Naive thymus-derived CD8-positive, alpha-beta T cell (primary cell): ENCODE data around the gene CD22. TPM values are rescaled to one million over a fixed set of nuclear protein-coding genes. Genes with fewer than 3 reads are reported as not detected.

Source experiments
- ATAC-seq, 2 donors: fragments of 150-1000 bp; cut with Tn5 transposase in 1 of 2; sonication (Bioruptor Pico), chemical (Tn5 transposase) in 1 of 2; 1 replicate in 1 of 2; 2 replicates in 1 of 2; pipeline ENCODE4 v1.10.0; 2021; ENCODE audit warnings: mild to moderate bottlenecking in 2 of 2, moderate library complexity in 2 of 2
- POLR2A ChIA-PET: fragments of 350-600 bp; sonication (Branson Sonifier 250); formaldehyde crosslinking; loops from one replicate; lab custom pipeline; 2021; ENCODE audit warnings: antibody characterized with exemption; lab: Charles Lee
- DNase-seq, 10 donors: peaks; one replicate each; pipeline versions ENCODE4 v3.0.0 to v3.0.0-alpha.2; 2020 to 2022
- H3K27ac Mint-ChIP-seq, 10 donors: one replicate each; pipeline ENCODE4 v1.8.0; 2020 to 2022; ENCODE audit warnings: mild to moderate bottlenecking in 10 of 10, mixed read lengths in 10 of 10, moderate library complexity in 4 of 10, inconsistent platforms in 1 of 10
- H3K27me3 Mint-ChIP-seq, 5 donors: one replicate each; pipeline ENCODE4 v1.8.0; 2021 to 2022; ENCODE audit warnings: mixed read lengths in 5 of 5
- H3K36me3 Mint-ChIP-seq, 3 donors: one replicate each; pipeline ENCODE4 v1.8.0; 2020 to 2022; ENCODE audit warnings: mixed read lengths in 3 of 3, mild to moderate bottlenecking in 2 of 3, inconsistent platforms in 1 of 3
- H3K4me1 Mint-ChIP-seq, 4 donors: one replicate each; pipeline ENCODE4 v1.8.0; 2021 to 2022; ENCODE audit warnings: mixed read lengths in 4 of 4
- H3K4me3 Mint-ChIP-seq, 10 donors: one replicate each; pipeline ENCODE4 v1.8.0; 2020 to 2022; ENCODE audit warnings: mild to moderate bottlenecking in 10 of 10, mixed read lengths in 10 of 10, moderate library complexity in 6 of 10, inconsistent platforms in 1 of 10
- H3K9me3 Mint-ChIP-seq, 9 donors: one replicate each; pipeline ENCODE4 v1.8.0; 2020 to 2022; ENCODE audit warnings: mixed read lengths in 9 of 9, mild to moderate bottlenecking in 3 of 9, inconsistent platforms in 1 of 9, moderate library complexity in 1 of 9
- polyA plus RNA-seq, 3 donors: library from polyadenylated mRNA; unstranded; fragments of 300-500 nt; fragmentation: Illumina TruSeq; gene quantifications; one replicate each; pipeline ENCODE4 v1.2.3, GENCODE V29; 2021
- total RNA-seq, 8 experiments: library from RNA in 2 of 8; stranded (reverse) in 2 of 8; gene quantifications; one replicate each; pipeline ENCODE4 v1.2.3 and lab custom pipeline; 2021 to 2026

Gene CD22
- total and polyA plus RNA-seq, 5 experiments from 2014 or later, result 0.46 to 21.1 (median 10.4) TPM; not detected in 1

GRCh38 chr19:35337984-35338296 is 9.0 kb downstream of the CD22 start:
- H3K27ac Mint-ChIP-seq, result peak overlapping the region in 1 of 10 donors; percentile 45
- H3K4me1 Mint-ChIP-seq, result peaks cover 6 to 44% (median 11%) of the 10 kb centered on the region in 4 donors
- no peak overlapping the region for H3K4me3 Mint-ChIP-seq
- H3K36me3 Mint-ChIP-seq, result no peaks in the 10 kb centered on the region
- POLR2A ChIA-PET, result interaction anchor here (1.0 kb wide), 1 partner anchor 106 kb away, joined by 3 read pairs; no protein-coding TSS in a partner anchor
- peaks cover 0 to 6% (median 2%) of the 10 kb centered on the region in 5 donors for H3K27me3 Mint-ChIP-seq
- DNase-seq (no peak), ATAC-seq (no peak)
- H3K9me3 Mint-ChIP-seq, result no peaks in the 10 kb centered on the region

GRCh38 chr19:35340431-35340830 is 11.4 kb downstream of the CD22 start:
- no peak for ATAC-seq
- Mint-ChIP-seq H3K9me3 (no peaks in the 10 kb centered on the region), H3K27ac (no peak overlapping the region), H3K4me1 (peaks cover 0 to 35% (median 4%) of the 10 kb centered on the region in 4 donors), H3K27me3 (peaks cover 0 to 10% (median 2%) of the 10 kb centered on the region in 5 donors), H3K4me3 (no peak overlapping the region), H3K36me3 (no peaks in the 10 kb centered on the region)
- POLR2A ChIA-PET, result no interaction called here
- DNase-seq, result no peak

GRCh38 chr19:35341006-35341405 is 12.0 kb downstream of the CD22 start:
- Mint-ChIP-seq H3K4me1 (peaks cover 4 to 37% (median 7%) of the 10 kb centered on the region in 4 donors), H3K4me3 (no peak overlapping the region), H3K27ac (no peak overlapping the region), H3K36me3 (no peaks in the 10 kb centered on the region), H3K9me3 (no peaks in the 10 kb centered on the region), H3K27me3 (peaks cover 0 to 14% (median 2%) of the 10 kb centered on the region in 5 donors)
- ATAC-seq (no peak), DNase-seq (no peak)
- POLR2A ChIA-PET, result no interaction called here

- Mint-ChIP-seq H3K36me3 (no peaks in the 10 kb centered on the region), H3K4me3 (no peak overlapping the region), H3K9me3 (no peaks in the 10 kb centered on the region), H3K27me3 (peaks cover 0 to 17% (median under 1%) of the 10 kb centered on the region in 5 donors), H3K27ac (no peak overlapping the region), H3K4me1 (peaks cover 11 to 38% (median 12%) of the 10 kb centered on the region in 4 donors)
- POLR2A ChIA-PET, result no interaction called here
- DNase-seq, result no peak
- no peak for ATAC-seq
Measured at GRCh38 chr19:35341565-35342225, 12.7 kb downstream of the CD22 start.

- no peaks in the 10 kb centered on the region for H3K9me3 Mint-ChIP-seq
- ATAC-seq (no peak), DNase-seq (no peak)
- no peaks in the 10 kb centered on the region for H3K36me3 Mint-ChIP-seq
- H3K27me3 Mint-ChIP-seq, result peaks cover 0 to 18% (median 0%) of the 10 kb centered on the region in 5 donors
- H3K4me3 Mint-ChIP-seq, result no peak overlapping the region
- POLR2A ChIA-PET, result no interaction called here
- H3K27ac Mint-ChIP-seq, result peak overlapping the region in 1 of 10 donors; percentile 8
- H3K4me1 Mint-ChIP-seq, result peaks cover 16 to 39% (median 19%) of the 10 kb centered on the region in 4 donors
Measured at GRCh38 chr19:35342430-35342829, 13.4 kb downstream of the CD22 start.

- no peaks in the 10 kb centered on the region for H3K36me3 Mint-ChIP-seq
- H3K27me3 Mint-ChIP-seq, result peaks cover 0 to 19% (median 2%) of the 10 kb centered on the region in 5 donors
- POLR2A ChIA-PET, result interaction anchor here (0.5 to 0.6 kb wide), 2 partner anchors 12 to 133 kb away, joined by 3 read pairs; no protein-coding TSS in a partner anchor
- H3K9me3 Mint-ChIP-seq, result no peaks in the 10 kb centered on the region
- DNase-seq (no peak), ATAC-seq (no peak)
- H3K4me1 Mint-ChIP-seq, result peaks cover 21 to 54% (median 28%) of the 10 kb centered on the region in 4 donors
- H3K4me3 Mint-ChIP-seq, result peak overlapping the region in 1 of 10 donors; percentile 8
- no peak overlapping the region for H3K27ac Mint-ChIP-seq
Measured at GRCh38 chr19:35344511-35345031, 15.6 kb downstream of the CD22 start.

GRCh38 chr19:35345671-35346111 is 16.7 kb downstream of the CD22 start:
- H3K4me1 Mint-ChIP-seq, result peaks cover 21 to 56% (median 28%) of the 10 kb centered on the region in 4 donors
- H3K4me3 Mint-ChIP-seq, result peak overlapping the region in 3 of 10 donors; percentile 28 to 75 (median 74)
- DNase-seq (no peak), ATAC-seq (no peak)
- H3K27me3 Mint-ChIP-seq, result peaks cover 0 to 20% (median 5%) of the 10 kb centered on the region in 5 donors
- POLR2A ChIA-PET, result interaction anchor here (1.1 kb wide), 1 partner anchor 77 kb away, joined by 3 read pairs; the partner anchor contains the start of gene USF2
- no peaks in the 10 kb centered on the region for H3K36me3 Mint-ChIP-seq
- no peaks in the 10 kb centered on the region for H3K9me3 Mint-ChIP-seq
- H3K27ac Mint-ChIP-seq, result peak overlapping the region in 5 of 10 donors; percentile 41 to 98 (median 49)

- POLR2A ChIA-PET, result interaction anchor here (1.1 to 1.2 kb wide), 2 partner anchors 14 to 78 kb away, joined by 3 read pairs; partner anchors contain the start of gene USF2
- Mint-ChIP-seq H3K27me3 (peaks cover 0 to 20% (median 5%) of the 10 kb centered on the region in 5 donors), H3K36me3 (no peaks in the 10 kb centered on the region)
Measured at GRCh38 chr19:35346193-35347052, 17.4 kb downstream of the CD22 start.

GRCh38 chr19:35347171-35347929 is 18.4 kb downstream of the CD22 start, which contains the start of gene FFAR1:
Gene FFAR1 (plus strand): TSS chr19:35347902. CDS start chr19:35351552, 3,650 bp downstream.
- POLR2A ChIA-PET, result interaction anchor here (1.2 to 1.4 kb wide), 3 partner anchors 11 to 51 kb away, joined by 3 to 4 read pairs (median 3); partner anchors contain the start of gene FFAR3
- Mint-ChIP-seq H3K4me1 (peaks cover 17 to 51% (median 28%) of the 10 kb centered on the region in 4 donors), H3K27me3 (peaks cover 0 to 20% (median 5%) of the 10 kb centered on the region in 5 donors), H3K9me3 (no peaks in the 10 kb centered on the region), H3K36me3 (no peaks in the 10 kb centered on the region), H3K27ac (peak within 1 kb of the TSS; percentile 36 to 98 (median 78)), H3K4me3 (peak within 1 kb of the TSS; percentile 59 to 82 (median 75))
- ATAC-seq, result peak; percentile 73 to 74
- peak in 7 of 10 donors; percentile 34 to 54 (median 40) for DNase-seq

More at GRCh38 chr19:35346193-35347052, 17.4 kb downstream of the CD22 start:
- Mint-ChIP-seq H3K4me3 (peak overlapping the region; percentile 59 to 82 (median 75)), H3K9me3 (no peaks in the 10 kb centered on the region), H3K27ac (peak overlapping the region; percentile 36 to 98 (median 76)), H3K4me1 (peaks cover 21 to 56% (median 28%) of the 10 kb centered on the region in 4 donors)
- DNase-seq (peak; percentile 67 to 90 (median 74)), ATAC-seq (peak; percentile 78 to 87)

GRCh38 chr19:35347930-35348298 is 18.9 kb downstream of the CD22 start:
- Mint-ChIP-seq H3K4me1 (peaks cover 20 to 53% (median 32%) of the 10 kb centered on the region in 4 donors), H3K4me3 (peak overlapping the region in 8 of 10 donors; percentile 64 to 82 (median 75)), H3K9me3 (no peaks in the 10 kb centered on the region), H3K27me3 (peaks cover 0 to 24% (median 5%) of the 10 kb centered on the region in 5 donors), H3K27ac (peak overlapping the region in 7 of 10 donors; percentile 32 to 98 (median 73)), H3K36me3 (no peaks in the 10 kb centered on the region)
- DNase-seq, result no peak
- no peak for ATAC-seq
- POLR2A ChIA-PET, result interaction anchor here (1.2 to 1.4 kb wide), 2 partner anchors 10 to 52 kb away, joined by 3 to 4 read pairs; partner anchors contain the start of gene FFAR3

GRCh38 chr19:35348911-35349611 is 20.1 kb downstream of the CD22 start:
- peak overlapping the region in 2 of 10 donors; percentile 18 to 52 for H3K27ac Mint-ChIP-seq
- ATAC-seq (no peak), DNase-seq (peak in 1 of 10 donors; percentile 16)
- H3K4me1 Mint-ChIP-seq, result peaks cover 20 to 53% (median 33%) of the 10 kb centered on the region in 4 donors
- H3K4me3 Mint-ChIP-seq, result no peak overlapping the region
- peaks cover 0 to 20% (median 5%) of the 10 kb centered on the region in 5 donors for H3K27me3 Mint-ChIP-seq
- no peaks in the 10 kb centered on the region for H3K9me3 Mint-ChIP-seq
- H3K36me3 Mint-ChIP-seq, result no peaks in the 10 kb centered on the region
- POLR2A ChIA-PET, result interaction anchor here (0.6 to 0.9 kb wide), 4 partner anchors 30 to 146 kb away, joined by 3 to 4 read pairs (median 3); partner anchors contain the start of gene USF2
